DMS79 treated with DMSO at 0.1 percent for 48 hours (cell line): ENCODE data around the gene RAD51B.
"Not testable (repeated sequence)": the region's sequence is repeated elsewhere in the genome, so short reads cannot be mapped to it uniquely, and the experiment has no call there.

Experiments used
- DNase-seq: peaks from one replicate; lab custom pipeline; 2025; lab: John Stamatoyannopoulos, UW

RAD51B gene

GRCh38 chr14:68302938-68303337 lies 483.4 kb downstream of the RAD51B start:
- not testable (repeated sequence) for DNase-seq

- DNase-seq = no peak
Measured at GRCh38 chr14:68305738-68306137, 486.2 kb downstream of the RAD51B start.

GRCh38 chr14:68306265-68306933 lies 486.8 kb downstream of the RAD51B start:
- DNase-seq = no peak

- DNase-seq = peak; percentile 91
Measured at GRCh38 chr14:68306934-68307789, 487.6 kb downstream of the RAD51B start.

- DNase-seq = peak; percentile 79
Measured at GRCh38 chr14:68307790-68308168, 488.2 kb downstream of the RAD51B start.

GRCh38 chr14:68308726-68309520 lies 489.3 kb downstream of the RAD51B start:
- peak; percentile 30 for DNase-seq

GRCh38 chr14:68309616-68310015 lies 490.0 kb downstream of the RAD51B start:
- peak; percentile 30 for DNase-seq

GRCh38 chr14:68312300-68312699 lies 492.7 kb downstream of the RAD51B start:
- no peak for DNase-seq

- no peak for DNase-seq
Measured at GRCh38 chr14:68312884-68313610, 493.5 kb downstream of the RAD51B start.

- no peak for DNase-seq
Measured at GRCh38 chr14:68314642-68315041, 495.1 kb downstream of the RAD51B start.

GRCh38 chr14:68315081-68315480 lies 495.5 kb downstream of the RAD51B start:
- no peak for DNase-seq

GRCh38 chr14:68316078-68316868 lies 496.7 kb downstream of the RAD51B start:
- no peak for DNase-seq

- DNase-seq = no peak
Measured at GRCh38 chr14:68317239-68317638, 497.7 kb downstream of the RAD51B start.

- no peak for DNase-seq
Measured at GRCh38 chr14:68318828-68319227, 499.2 kb downstream of the RAD51B start.

- DNase-seq = no peak
Measured at GRCh38 chr14:68320495-68320894, 500.9 kb downstream of the RAD51B start.

GRCh38 chr14:68322940-68323620 lies 503.5 kb downstream of the RAD51B start:
- DNase-seq = no peak

- DNase-seq = no peak
Measured at GRCh38 chr14:68325267-68325807, 505.8 kb downstream of the RAD51B start.

GRCh38 chr14:68327231-68327630 lies 507.7 kb downstream of the RAD51B start:
- no peak for DNase-seq

GRCh38 chr14:68328509-68328908 lies 508.9 kb downstream of the RAD51B start:
- no peak for DNase-seq

GRCh38 chr14:68331426-68331825 lies 511.8 kb downstream of the RAD51B start:
- no peak for DNase-seq
